OCI-LY7 (cell line): ENCODE results near the gene KRTAP6-3.

Experiments used
- CTCF ChIP-seq: fragments of 200-600 bp; sonication (generic); conservative IDR thresholded peaks from 2 replicates; pipeline ENCODE4 v1.5.1; 2014; ENCODE audit warnings: mild to moderate bottlenecking, antibody characterized with exemption, low read length, moderate library complexity, mixed read lengths
- EZH2phosphoT487 ChIP-seq: fragments of 200-600 bp; sonication (generic); IDR thresholded peaks from 2 replicates; pipeline ENCODE4 v1.6.1; 2018; ENCODE audit warnings: low read depth, borderline replicate concordance, mild to moderate bottlenecking, mixed run types, antibody characterized with exemption, low read length, moderate library complexity, mixed read lengths

DNA sequence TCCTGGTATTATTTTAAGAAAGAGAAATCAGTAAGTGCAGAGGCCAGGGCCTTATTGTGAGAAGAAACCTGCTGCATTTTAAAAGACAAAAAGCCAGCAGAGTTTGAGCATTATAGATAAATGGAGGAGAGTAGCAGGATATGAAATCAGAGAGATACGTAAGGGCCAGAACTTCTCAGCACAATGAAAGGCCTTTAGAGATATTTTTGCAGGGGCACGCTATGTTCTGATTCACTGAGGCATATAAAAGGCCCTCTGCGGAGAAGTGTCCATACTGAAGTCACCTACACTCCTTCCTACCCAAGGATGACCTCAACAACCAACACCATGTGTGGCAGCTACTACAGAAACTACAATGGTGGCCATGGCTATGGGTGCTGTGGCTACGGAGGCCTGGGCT, at the start of gene KRTAP6-3:
- TF ChIP-seq CTCF (no peak), EZH2phosphoT487 (no peak)
